GM21723 (cell line): Measurements from ENCODE around the gene ROBO1.
"Not testable (repeated sequence)": the region's sequence is repeated elsewhere in the genome, so short reads cannot be mapped to it uniquely, and the experiment has no call there.

Experiments
- ATAC-seq: cut with Tn5 transposase; IDR thresholded peaks from one replicate; pipeline ENCODE4 v1.9.1; 2021; ENCODE audit warnings: mild to moderate bottlenecking, moderate library complexity; ENCODE audit not compliant: unreplicated experiment

The ROBO1 gene

DNA sequence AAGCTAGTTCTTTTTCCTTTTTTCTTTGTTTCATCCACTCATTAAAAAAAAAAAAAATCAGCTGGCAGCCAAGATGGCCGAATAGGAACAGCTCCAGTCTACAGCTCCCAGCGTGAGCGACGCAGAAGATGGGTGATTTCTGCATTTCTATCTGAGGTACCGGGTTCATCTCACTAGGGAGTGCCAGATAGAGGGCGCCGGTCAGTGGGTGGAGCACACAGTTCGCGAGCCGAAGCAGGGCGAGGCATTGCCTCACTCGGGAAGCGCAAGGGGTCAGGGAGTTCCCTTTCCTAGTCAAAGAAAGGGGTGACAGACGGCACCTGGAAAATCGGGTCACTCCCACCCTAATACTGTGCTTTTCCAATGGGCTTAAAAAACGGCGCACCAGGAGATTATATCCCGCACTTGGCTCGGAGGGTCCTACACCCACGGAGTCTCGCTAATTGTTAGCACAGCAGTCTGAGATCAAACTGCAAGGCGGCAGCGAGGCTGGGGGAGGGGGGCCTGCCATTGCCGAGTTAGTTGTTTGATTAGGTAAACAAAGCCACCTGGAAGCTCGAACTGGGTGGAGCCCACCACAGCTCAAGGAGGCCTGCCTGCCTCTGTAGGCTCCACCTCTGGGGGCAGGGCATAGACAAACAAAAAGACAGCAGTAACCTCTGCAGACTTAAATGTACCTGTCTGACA, 1092.5 kb downstream of the ROBO1 start:
- not testable (repeated sequence) for ATAC-seq

DNA sequence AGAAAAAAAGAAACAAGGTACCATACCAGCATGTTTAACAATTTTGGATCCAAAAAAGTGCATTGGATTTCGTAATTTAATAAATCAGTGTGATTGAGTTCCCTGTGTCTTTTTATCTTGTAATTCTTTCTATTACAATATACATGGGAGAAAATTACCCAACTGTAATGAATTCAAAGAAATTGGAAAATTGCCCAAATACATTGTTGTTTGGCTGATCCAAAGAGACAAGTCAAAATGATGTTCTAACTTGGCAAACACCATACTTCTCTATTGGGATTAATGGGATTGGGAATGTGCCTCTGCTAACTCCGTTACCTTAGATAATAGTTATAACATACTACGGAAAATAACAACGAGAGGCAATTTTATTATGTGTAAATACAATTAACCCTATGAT, 1097.1 kb downstream of the ROBO1 start:
- ATAC-seq: no peak

DNA sequence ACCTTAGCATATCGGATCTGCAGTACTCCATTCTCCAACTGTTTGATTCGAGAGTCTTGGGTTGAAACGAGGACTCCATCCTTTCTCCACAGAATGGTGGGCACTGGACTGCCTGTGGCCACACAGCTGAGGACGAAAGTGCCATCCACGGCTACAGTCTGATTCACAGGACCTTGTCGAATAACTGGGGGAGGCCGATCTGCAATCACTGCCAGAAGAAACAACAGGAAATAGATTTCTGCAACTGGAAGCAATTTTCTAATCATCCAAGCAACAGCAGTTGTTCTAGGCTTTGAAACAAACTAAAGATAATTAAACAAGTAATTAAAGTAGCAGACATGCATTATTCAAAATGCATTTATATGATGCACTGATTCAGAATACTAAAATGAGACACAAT, 1097.7 kb downstream of the ROBO1 start:
- ATAC-seq: no peak

DNA sequence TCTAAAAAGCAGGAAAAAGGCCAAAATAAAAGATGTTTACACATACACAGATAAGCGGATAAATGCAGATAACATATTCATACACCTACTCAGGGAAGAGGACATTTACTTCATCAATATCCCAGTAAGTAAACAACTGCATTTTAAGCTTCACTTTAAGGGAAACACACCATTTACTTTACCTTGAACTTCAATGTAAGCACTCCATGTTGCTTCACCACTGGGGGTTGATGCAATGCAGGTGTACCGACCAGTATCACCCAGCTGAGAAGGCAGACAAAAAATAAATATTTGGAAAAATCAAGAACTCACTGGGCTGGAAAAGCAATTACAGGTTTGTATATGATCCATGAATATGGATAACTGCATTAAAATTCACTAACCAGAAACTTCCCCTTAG, 1099.5 kb downstream of the ROBO1 start:
- ATAC-seq: no peak

DNA sequence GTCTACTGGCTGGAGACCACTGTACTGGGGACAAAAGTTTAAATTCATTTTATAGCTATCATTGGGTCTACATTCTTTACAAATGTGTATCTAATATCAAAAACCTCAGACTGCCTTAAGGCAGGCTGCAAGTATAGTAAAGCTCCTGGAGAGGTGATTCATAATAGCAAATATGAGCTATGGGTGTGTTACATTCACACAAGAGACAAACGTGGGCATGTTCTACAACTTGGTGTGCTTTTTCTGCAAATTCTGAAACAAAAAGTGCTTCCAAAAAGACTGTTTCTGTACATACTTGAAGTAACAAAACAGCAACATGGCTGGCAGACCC, 1101.4 kb downstream of the ROBO1 start:
- ATAC-seq: no peak

DNA sequence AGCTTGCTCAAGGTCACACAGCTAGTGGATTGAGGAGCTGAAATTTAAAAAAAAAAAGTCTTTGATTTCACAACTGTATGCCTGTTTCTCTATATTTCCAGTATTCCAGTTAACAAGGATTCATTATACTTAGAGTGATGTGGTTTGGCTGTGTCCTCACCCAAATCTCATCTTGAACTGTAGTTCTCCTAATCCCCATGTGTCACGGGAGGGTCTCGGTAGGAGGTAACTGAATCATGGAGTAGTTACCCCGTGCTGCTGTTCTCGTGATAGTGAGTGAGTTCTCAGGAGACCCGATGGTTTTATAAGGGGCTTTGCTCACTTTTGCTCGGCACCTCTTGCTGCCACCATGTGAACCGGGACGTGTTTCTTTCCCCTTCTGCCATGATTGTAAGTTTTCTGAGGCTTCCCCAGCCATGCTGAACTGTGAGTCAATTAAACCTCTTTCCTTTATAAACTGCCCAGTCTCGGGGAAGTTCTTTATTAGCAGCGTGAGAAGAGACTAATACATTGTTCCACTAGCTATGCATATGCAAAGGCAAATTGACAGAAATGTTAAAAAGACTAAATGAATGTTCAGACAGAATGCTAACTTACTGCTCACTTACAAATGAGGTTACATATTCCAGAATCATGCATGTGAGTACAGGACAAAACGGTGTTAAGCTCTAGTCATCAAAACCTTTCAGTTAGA, 1101.9 kb downstream of the ROBO1 start:
- ATAC-seq: no peak

DNA sequence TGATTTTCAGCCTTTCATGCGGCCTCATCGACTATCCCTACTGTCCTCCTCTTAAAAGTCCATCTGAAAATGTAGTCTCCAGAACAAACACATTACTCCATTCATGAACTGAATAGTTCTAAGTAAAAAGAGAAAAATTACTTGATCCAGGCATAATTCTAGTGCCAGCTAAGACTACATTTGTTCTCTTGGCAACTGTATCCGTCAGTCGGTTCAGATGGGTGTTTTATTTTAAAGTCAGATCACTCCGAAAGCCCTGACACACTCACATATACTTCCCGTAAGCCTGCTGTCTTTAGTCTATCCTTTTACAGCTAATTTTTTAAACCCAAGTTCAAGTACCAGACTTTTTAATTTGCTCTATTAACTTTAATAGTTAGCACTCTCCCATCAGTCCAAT, 1102.7 kb downstream of the ROBO1 start:
- no peak for ATAC-seq

DNA sequence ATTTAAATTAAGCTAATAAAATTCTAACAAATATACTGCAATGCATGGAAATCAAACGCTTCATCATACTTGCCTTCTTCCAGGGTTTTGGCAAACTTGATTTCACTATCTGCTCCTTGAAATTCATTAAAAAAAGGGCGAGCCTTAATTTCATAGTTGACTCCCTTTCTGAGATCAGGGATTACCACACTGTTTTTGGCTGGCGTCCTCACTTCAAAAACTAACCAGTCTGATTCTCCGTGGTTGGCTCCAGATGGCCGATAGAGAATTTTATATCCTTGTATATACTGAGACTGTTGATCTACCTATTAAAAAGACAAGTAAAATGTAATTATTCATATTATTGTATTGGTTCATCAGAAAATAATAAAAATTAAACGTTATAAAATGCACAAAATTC, 1106.8 kb downstream of the ROBO1 start:
- ATAC-seq: no peak

DNA sequence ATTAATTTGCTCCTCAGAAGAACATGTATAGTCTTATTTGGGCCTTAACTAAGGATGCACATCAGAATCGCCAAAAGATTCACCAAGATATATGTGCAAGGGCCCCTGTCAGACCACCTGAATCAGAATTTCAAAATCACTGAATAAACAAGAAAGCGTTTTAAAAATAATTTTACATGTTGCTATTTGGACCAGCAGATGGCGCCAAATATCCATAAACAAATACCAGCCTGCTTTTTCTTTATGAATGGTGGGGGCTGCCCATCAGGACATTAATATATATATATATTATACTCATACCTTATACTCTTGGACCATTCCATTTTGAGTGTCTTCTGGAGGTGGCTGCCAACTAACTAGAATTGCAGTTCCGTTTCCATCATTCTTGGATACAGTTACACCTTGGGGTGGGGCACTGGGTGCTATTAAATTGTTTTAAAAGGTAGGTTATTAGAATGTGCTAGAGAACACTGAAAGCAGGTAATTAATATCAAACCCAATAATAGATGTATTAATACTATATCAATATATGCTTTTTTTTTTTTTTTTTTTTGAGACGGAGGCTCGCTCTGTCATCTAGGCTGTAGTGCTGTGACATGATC, 1108.3 kb downstream of the ROBO1 start:
- no peak for ATAC-seq

DNA sequence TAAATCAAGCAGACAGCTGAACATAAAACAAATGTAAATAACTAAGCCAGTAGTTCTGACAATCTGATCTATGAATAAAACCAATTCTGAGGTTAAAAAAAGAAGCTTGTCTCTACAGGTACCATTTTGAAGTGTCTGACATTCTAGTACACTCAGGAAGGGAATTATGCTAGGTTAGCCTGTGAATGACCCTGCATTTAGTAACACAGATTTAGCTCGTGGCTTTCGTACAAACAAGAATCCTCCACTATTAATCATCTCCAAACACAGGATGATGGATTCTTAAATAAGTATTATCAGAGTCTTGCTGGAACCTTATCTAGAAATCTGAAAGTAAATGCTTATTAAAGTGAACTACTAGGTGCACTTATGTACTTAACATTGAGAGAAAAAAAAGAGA, 1120.1 kb downstream of the ROBO1 start:
- no peak for ATAC-seq

DNA sequence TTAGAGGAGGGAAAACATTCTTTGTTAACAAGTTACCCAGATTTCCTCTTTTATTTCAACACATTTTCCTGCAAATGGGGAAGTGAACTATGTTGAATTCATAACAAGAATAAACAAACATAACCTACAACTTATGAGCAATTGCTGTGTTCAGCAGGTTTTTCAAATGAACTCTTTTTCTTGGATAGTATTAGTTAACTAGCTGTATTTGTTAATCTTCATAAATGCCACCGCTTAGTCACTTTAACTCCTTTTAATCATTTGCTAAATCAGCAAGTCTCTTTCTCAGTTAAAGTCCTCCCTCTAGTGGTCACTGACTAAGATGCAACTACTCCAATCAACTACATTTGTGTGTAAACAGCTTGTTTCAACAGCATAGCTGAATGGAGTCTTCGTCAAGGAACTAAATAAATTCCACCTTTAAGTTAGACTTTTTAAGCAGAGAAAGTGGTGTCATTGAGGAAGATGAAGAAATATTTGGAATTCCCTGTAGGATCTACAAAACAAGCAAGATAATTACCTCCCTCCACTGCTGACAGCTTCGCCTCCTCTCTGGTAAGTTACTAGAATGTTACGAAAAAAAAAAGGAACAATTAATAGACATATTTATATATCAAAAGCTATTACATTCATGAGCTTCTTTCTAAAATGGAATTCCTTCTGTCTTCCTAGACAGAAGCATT, 1122.0 kb downstream of the ROBO1 start:
- no peak for ATAC-seq

DNA sequence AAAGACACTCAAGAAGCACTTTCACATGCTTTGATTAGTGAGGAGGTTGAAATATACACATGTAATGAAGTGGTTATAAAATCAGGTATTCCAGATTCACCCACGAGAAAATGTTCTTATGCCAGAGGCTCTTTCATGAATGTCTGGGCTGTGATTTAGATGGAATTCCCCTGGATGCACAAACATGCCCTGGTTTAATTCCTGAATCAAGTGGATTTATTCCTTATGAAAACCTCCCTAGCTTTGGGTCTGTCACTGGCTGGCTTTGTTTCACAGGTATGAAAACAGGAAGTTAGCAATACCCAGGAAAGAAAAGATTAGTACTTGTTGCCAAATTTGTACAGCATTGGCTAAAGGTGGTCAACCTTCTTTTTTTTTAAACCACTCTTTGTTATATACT, 1123.0 kb downstream of the ROBO1 start:
- no peak for ATAC-seq

DNA sequence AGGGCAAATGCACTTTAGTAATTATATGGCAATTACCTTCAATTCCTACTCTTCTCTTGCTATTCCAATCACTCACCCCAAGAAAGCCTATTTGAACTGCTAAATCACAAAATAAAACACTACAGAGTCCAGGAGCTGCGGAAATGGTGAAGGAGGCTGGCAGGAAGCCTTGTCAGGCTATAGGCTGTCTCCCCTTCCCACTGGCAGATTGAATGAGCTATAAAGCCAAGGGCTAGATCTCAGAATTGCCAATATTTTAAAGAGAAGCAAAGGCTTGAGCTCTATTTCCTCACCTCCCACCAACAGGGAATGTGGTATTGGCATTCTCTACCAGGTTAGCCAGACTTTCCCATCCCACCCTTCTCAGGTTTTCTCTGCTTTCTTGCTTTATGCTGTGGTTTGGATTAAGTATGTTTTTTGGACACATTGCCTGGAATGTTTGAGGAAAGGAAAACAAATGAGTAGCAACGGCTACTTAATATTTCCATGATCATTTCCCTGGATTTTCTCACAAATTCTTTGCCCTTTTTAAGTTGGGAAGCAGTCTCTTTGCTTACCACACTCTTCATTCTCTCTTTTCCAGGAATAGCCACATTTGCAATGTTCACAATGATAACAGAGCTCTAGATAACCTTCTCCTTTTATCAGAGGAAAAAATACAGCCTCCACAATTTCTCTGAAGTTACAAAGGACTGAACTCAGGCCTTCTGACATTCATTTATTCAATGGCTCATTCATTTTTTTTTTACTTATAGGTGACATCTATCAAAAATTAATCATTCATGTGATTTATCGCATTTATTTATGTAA, 1125.4 kb downstream of the ROBO1 start:
- ATAC-seq: no peak

DNA sequence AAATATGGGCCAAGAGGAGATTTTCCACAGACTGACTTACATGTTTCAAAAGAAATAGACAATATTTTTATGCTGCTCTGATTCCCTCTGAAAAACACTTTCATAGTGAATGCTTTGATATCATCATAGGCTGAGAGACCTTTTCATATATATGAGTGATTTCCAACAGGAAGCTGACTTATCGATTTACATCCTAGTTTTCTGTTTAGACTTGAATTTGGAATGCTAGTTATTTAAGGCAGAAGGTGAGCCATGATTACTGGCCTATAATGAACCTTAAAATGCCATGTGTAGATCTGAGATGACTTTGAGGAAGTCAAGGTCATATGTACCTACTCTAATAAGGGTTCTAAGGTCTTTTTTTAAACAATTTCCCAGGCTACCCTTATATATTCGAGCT, 1126.1 kb downstream of the ROBO1 start:
- ATAC-seq: no peak

DNA sequence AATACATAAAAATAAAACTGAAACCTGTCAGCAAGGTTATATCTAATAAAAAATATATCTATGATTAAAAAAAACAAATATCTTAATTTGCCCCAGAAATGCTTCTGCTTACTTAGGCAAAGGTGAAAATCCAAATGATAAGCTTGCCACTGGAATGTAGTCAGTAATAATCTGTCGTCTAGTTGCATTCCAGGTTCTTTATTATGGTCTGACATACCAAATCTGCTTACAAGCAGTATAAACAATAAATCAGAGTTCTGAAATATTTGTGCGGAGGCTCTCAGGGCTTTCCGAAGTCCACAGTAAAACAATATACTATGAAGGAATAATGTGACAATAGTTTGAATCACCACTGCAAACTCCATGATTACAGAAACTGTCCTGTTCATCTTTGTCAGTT, 1133.5 kb downstream of the ROBO1 start:
- ATAC-seq: no peak

DNA sequence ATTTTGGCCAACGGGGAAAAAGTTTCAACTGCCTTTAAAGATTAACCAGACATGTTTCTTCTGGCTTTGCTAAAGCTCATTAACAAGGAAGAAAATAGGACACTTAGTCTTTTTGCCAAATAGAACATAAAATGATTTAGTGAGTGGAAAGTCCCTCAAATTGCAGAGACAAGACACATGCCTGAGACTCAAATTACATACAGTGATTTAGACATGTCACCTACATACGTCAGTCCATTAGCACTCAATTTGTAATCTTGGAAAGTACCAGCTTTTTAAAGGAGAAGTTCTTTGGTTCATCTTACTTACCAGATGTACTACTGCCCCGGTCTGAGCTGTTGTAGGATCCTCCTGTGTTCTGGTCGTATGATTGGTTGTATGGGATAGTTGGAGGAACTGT, 1134.2 kb downstream of the ROBO1 start:
- ATAC-seq: no peak

DNA sequence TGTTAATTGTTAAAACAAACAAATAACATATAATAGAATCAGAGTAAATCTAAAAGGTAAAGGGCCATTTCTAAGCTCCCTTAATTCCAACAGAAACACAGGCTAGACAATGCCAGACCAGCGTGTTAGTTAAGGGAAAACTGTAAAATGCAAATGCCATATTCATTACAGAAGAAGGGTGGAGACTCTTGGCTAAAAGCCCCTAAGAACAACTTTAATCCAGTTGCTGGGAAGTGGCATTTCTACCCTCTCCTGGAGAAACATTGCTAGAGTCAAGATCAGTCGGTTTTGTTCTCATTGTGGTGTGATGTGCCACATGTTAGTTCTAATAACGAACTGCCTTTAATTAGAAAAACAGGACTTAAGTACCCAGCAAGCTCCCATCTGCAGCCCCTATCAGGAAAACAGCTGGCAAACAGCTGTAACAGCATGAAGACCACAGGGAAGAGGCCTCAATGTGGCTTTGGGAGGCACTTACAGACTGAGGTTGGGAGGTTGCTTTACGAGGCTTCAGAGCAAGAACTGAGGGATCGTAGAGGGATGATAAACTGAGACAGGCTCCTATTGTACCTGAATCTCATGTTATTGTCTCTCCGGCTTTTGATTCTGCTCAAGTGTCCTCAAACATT, 1134.8 kb downstream of the ROBO1 start:
- ATAC-seq: no peak

DNA sequence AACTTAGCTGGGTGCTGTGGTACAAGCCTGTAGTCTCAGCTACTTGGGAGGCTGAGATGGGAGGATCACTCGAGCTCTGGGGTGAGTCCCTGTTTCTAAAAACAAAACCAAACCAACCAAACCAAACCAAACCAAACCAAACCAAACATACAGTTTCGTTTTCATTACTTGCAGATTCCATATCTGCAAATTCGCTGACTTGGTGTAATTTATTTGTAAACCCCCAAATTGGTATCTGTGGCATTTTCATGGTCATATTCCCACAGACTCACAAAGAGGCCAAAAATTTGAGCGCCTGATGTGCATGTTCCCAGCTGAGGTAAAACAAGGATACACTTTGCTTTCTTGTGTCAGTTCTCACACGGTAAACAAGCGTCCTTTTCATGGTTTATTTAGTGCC, 1138.3 kb downstream of the ROBO1 start:
- no peak for ATAC-seq

DNA sequence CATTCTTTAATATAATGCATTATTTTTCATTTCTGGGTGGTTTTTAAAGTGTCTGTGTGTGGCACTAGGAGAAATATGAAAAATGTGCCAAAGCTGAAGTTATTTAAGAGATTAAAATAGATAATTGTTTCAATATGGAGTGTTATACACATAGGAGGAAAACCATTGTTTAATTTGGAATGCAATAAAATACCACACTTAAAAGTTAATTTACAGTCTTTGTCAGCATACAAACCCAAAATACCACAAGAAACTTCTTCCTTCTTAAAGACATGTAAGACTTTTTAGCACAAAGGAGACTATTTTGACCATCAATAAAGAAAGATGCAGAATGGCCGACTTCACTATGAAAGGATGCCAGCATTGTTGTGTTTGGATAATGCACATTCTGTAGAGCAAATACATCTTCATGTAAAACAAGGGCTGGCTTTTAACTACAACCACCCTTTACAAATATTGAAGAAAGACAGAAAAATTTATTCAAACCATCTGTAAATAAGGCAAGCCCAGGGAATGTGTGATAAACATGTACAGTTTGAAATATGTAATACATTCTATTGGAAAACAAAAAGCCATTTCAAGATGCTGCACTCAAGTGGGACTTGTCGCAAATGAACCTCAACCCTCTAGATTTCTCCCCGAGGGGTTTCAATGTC, 1146.6 kb downstream of the ROBO1 start:
- no peak for ATAC-seq

DNA sequence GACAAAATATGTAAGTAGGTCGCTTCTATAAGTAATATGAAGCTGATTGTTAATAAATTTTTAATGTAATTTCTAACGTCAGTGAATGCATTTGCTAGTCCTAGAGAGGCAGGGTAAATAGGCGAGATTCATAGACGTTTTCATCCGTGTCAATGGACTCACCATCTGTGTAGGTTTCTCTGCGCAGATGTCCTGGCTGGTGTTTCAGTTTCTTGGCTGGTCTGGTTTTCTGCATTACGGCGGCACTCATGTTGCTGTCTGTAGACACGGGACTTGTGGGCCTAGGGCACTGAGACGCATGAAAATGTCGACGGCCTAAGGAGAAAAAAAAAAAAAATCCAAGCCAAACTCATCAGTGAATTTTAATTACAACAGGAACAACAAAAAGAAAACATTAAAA, 1153.3 kb downstream of the ROBO1 start:
- ATAC-seq: no peak
